HL-60/S4 (cell line): ENCODE results near the gene NLK.
"Not testable (repeated sequence)": the region's sequence is repeated elsewhere in the genome, so short reads cannot be mapped to it uniquely, and the experiment has no call there.

ENCODE experiments used
- in situ Hi-C: fragments of 300-500 bp; cut with MboI; formaldehyde crosslinking; loops from 2 replicates; pipeline ENCODE4 v1.14.3; 2022; ENCODE audit warnings: low sequenced_read_pairs

NLK gene

DNA sequence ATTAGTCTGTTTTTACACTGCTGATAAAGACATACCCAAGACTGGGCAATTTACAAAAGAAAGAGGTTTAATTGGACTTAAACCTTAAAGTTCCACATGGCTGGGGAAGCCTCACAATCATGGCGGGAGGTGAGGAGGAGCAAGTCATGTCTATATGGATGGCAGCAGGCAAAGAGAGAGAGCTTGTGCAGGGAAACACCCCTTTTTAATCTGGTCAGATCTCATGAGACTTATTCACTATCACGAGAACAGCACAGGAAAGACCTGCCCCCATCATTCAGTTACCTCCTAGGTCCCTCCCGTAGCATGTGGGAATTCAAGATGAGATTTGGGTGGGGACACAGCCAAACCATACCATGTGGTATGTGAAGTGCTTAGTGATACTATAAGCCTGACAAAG, 144.0 kb downstream of the NLK start:
- in situ Hi-C loops = not testable (repeated sequence)

DNA sequence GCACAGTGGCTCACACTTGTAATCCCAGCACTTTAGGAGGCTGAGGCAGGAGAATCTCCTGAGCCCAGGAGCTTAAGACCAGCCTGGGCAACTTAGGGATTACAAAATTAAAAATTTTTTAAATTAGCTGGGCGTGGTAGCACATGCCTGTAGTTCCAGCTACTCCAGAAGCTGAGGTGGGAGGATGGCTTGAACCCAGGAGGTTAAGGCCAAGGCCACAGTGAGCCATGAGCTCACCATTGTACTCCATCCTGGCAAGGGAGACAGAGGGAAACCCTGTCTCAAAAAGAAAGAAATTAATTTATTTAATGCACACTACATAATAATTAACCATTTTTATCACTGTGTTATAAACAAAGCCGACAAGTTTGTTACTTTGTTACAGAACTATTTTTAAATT, 145.5 kb downstream of the NLK start:
- in situ Hi-C loops = no loop called here

GRCh38 chr17:28188841-28189263, 146.4 kb downstream of the NLK start:
- in situ Hi-C loops = no loop called here

DNA sequence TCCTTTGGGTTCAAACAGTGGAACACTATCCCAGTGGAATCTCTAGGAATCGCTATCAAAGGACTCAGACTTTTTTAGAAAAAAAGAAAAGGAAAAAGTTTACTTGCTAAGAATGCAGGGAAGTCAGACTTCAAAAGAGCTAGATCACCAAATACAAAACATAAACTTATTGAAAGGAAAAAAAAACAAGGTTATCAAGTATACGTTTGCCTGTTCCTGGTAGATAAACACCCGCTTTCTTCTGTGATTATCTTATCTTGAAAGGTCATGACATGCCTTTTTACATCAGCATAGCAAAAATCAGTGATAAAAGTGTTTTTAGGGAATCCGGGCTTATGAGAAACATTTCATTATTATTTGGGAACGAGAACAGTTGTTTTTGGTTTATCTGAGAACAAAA, 147.2 kb downstream of the NLK start:
- in situ Hi-C loops = no loop called here

DNA sequence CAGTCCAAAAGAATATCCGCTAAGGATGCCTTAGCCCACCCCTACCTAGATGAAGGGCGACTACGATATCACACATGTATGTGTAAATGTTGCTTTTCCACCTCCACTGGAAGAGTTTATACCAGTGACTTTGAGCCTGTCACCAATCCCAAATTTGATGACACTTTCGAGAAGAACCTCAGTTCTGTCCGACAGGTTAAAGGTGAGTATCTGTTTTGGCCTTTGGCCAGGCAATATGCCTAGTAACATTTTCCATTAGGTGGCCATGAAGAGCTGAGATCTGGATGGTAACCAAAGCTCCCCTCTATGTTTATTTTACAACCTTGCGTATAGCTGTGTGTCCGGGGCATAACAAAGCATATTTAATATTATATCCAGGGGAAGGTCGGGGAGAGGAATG, 148.5 kb downstream of the NLK start:
- in situ Hi-C loops = no loop called here

DNA sequence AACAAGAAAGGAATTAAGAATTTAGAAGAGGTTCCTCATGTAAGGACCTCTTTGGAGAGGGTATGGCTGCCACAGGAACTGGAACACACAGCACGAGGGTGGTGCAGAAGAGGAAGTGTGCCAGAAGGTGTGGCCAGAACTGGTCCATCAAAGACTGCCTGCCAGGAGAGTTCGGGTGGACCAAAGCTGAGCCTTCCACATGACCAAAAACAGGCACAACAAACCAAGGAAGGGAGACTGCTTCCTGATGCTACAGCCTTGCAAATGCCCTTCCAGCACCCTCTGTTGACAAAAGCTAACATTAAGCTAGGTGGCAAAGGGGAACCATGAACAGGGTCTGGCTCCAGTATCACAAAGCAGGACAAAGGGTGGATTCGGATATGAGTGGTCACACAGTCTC, 150.8 kb downstream of the NLK start:
- in situ Hi-C loops = no loop called here

DNA sequence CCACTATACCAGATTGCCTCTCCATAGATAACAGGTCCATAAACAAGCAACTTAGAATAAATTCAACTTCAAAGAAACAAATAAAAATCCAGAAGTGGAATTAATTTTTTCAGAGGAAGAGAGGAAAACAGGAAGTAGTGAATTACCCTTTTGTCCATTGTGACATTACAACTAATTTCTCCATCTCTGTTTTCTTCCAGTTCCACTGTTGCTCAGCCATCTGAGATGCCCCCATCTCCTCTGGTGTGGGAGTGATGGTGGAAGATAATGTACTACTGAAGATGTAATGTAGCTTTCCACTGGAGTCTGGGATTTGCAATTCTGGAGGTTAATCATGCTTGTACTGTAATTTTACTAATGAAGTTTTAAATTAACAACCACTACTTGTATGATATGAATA, 151.9 kb downstream of the NLK start:
- in situ Hi-C loops = no loop called here

DNA sequence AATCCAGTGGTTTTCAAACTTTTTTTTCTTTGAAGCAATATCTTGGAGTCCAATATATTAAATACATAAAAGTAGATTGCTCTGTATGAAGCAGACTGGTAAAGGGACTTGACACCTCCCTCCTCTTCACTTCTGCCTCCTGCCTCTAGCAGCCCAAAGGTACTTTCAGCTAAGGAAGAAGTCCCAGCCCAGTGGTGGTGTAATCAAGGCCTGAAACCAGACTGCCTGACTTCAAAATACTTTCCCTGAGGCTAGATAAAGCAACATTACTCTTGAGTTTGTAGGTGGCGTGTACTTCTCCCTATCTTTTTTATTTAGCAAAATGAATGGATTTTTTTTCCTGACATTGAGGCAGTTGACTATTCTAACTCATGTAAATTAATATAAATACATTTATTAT, 154.2 kb downstream of the NLK start:
- in situ Hi-C loops = no loop called here

- in situ Hi-C loops = no loop called here
Measured at GRCh38 chr17:28199115-28199514, 156.6 kb downstream of the NLK start.

GRCh38 chr17:28199728-28200127, 157.3 kb downstream of the NLK start:
- in situ Hi-C loops = no loop called here

DNA sequence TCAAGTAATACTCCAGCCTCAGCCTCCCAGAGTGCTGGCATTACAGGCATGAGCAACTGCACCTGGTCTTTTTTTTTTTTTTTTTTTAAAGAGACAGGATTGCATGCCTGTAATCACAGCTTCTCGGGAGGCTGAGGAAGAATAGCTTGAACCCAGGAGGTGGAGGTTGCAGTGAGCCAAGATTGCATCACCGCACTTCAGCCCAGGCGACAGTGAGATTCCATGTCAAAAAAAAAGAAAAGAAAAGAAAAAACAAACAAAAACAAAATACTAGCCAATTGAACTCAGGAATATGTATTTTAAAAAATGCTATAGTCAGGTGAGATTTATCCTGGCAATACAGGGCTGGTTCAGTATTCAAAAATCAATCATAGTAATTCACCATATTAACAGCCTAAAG, 158.8 kb downstream of the NLK start:
- in situ Hi-C loops = no loop called here

DNA sequence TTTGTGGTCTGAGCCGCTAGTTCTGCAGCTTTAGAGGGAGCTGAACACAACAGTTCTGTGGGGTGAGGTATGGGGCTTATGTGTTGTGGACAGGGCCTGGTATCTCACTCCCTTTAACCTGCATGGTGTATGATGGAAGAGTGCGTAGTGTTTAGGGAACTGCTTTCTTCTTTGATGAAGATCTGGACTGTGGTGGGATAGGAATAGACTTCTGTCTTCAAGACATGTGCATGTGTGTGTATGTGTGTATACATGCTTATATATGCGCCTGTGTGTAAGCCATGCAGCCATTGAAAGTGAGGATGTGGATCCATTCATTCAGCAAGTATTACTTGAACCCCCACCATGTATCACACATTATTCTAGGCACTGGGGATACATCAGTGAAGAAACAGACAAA, 161.8 kb downstream of the NLK start:
- in situ Hi-C loops = no loop called here

GRCh38 chr17:28204751-28205150, 162.3 kb downstream of the NLK start:
- in situ Hi-C loops = no loop called here

GRCh38 chr17:28206292-28206691, 163.8 kb downstream of the NLK start:
- in situ Hi-C loops = no loop called here

- in situ Hi-C loops = no loop called here
Measured at GRCh38 chr17:28211811-28212210, 169.3 kb downstream of the NLK start.

DNA sequence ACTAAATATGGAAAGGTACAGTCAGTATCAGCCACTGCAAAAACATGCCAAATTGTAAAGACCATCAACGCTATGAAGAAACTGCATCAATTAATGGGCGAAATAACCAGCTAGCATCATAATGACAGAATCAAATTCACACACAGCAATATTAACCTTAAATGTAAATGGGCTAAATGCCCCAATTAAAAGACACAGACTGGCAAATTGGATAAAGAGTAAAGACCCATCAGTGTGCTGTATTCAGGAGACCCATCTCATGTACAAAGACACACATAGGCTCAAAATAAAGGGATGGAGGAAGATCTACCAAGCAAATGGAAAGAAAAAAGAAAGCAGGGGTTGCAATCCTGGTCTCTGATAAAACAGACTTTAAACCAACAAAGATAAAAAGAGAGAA, 171.1 kb downstream of the NLK start:
- in situ Hi-C loops = not testable (repeated sequence)

DNA sequence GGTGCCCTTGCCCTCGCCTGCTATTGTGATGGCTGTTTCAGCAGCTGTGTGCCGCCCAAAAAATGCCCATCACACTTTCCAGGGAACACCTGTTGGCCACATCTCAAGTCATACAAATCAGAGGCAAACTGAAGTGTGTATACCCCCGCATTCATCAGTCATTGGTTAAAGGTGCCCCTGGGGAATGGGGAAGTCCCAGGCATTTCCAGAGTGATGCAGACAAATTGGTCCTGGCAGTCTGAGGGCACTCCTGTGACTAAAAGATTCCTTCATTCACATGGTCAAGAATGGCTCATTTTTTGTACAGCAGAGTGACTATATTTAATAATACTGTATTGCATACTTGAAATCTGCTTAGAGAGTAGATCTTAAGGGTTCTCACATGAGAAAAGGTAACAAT, 173.6 kb downstream of the NLK start:
- in situ Hi-C loops = no loop called here

DNA sequence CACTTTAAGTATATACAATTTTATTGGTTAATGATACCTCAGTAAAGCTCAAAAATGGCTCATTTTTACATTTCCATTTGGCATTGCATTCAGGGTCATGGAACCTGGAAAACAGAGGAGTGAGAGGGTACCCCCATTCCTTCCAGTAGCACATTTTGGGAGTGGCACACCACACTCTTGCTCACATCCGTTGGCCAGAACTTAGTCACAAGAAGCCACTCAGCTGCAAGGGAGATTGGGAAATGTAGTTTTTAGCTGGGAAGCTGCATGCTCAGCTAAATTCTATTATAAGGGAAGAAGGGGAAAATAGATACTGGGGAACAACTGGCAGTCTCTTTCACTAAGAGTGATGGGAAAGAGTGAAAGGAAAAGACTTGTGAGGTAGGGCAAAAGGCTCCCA, 174.1 kb downstream of the NLK start:
- in situ Hi-C loops = no loop called here

DNA sequence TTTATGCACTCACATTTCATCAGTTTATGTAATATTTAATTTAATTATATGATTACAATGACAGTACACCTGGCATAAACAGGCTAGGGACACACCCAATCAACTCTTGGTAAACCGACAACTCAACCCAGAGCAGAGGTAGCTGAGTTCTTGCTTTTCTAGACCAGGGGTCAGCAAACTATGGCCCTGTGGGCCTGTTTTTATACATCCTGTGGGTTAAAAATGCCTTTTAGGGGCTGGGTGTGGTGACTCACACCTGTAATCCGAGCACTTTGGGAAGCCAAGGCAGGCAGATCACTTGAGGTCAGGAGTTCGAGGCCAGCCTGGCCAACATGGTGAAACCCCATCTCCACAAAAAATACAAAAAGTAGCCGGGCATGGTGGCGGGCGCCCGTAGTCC, 177.3 kb downstream of the NLK start:
- in situ Hi-C loops = no loop called here

DNA sequence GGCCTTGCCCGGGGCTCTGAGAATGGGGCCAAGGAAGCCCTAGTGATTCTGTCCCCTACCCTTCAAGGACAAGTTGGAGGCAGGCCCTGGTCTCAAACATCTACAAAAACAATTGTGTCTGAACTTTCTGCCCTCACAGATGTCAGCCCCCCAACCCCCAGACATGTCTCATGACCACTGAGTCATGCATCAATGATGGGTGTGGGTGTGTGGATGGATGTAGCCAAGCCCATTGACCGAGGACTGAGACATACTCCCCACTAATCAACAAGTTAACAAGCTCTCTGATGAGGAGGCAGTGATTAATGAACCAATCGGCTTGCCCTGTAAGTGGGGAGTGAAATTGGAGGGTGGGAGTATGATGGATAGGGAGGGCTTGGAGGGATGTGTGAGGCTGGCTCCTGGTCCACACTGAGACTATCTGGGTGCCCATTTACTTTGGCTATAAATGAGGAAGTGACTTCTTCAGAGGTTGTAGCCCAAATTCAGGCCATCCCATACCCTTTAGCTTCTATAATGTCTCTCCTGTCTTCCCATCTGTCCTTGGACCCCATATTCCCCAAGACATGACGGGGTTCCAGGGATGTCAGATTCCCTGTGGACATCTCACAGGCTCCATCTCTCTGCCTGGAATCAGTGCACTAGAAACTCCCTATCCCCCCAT, 179.4 kb downstream of the NLK start:
- in situ Hi-C loops = no loop called here

DNA sequence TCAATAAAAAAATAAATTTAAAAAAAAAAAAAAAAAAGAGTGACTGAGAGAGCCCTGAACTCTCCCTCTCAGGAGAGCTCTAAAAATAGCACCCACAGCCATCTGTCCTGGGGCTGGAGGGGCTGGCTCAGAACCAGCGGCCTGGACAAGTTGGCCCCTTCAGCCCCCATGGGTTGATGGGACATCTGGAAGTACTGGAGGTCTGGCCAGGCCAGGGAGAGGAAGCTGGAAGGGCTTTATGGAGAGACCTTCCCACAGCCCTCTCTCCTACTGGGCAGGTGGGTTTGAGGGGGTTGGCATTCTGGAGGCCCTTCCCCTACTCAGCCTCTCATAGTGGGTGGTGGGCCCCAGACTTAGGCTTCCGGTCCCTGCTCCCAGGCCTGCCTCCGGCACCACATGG, 182.8 kb downstream of the NLK start:
- in situ Hi-C loops = no loop called here

GRCh38 chr17:28225867-28226266, 183.4 kb downstream of the NLK start:
- in situ Hi-C loops = no loop called here

- in situ Hi-C loops = no loop called here
Measured at GRCh38 chr17:28226563-28227315, 184.3 kb downstream of the NLK start.
